WERI-Rb-1 (cell line): ENCODE data around the gene NKX3-2.
"Not testable (repeated sequence)": the region's sequence is repeated elsewhere in the genome, so short reads cannot be mapped to it uniquely, and the experiment has no call there.

Source experiments
- DNase-seq: peaks from one replicate; pipeline ENCODE4 v3.0.0-alpha.2; 2020
- H3K27ac ChIP-seq: fragments of 250-450 bp; sonication (Bioruptor Pico); 2 replicates; pipeline ENCODE4 v1.5.1; 2020; ENCODE audit warnings: mild to moderate bottlenecking, moderate library complexity
- H3K27me3 ChIP-seq: fragments of 250-450 bp; sonication (Bioruptor Pico); 2 replicates; pipeline ENCODE4 v1.5.1; 2021; ENCODE audit warnings: mild to moderate bottlenecking, low read depth, moderate library complexity; ENCODE audit not compliant: insufficient read depth, severe bottlenecking
- H3K36me3 ChIP-seq: fragments of 250-450 bp; sonication (Bioruptor Pico); 2 replicates; pipeline ENCODE4 v1.5.1; 2020; ENCODE audit warnings: mild to moderate bottlenecking, moderate library complexity
- H3K4me3 ChIP-seq: 2 replicates; pipeline ENCODE4 v1.5.1; 2011; ENCODE audit warnings: low read depth, mild to moderate bottlenecking, control low read depth, low read length
- H3K9me3 ChIP-seq: fragments of 250-450 bp; sonication (Bioruptor Pico); 2 replicates; pipeline ENCODE4 v1.5.1; 2021; ENCODE audit warnings: mild to moderate bottlenecking, moderate library complexity; ENCODE audit not compliant: severe bottlenecking
- TF ChIP-seq, protein P1 (sequence below): IDR thresholded peaks from 2 replicates; pipeline ENCODE4 v1.5.1; 2011; ENCODE audit warnings: low read depth, mild to moderate bottlenecking, control low read depth, inconsistent platforms, low read length

The NKX3-2 gene

GRCh38 chr4:13577660-13578059, 33.4 kb upstream of the NKX3-2 start:
- DNase-seq, result no peak
- H3K27ac ChIP-seq, result no peak overlapping the region
- H3K27me3 ChIP-seq, result no peaks in the 10 kb centered on the region
- no peaks in the 10 kb centered on the region for H3K9me3 ChIP-seq
- peaks cover 77% of the 10 kb centered on the region for H3K36me3 ChIP-seq
- TF ChIP-seq, protein P1, sequence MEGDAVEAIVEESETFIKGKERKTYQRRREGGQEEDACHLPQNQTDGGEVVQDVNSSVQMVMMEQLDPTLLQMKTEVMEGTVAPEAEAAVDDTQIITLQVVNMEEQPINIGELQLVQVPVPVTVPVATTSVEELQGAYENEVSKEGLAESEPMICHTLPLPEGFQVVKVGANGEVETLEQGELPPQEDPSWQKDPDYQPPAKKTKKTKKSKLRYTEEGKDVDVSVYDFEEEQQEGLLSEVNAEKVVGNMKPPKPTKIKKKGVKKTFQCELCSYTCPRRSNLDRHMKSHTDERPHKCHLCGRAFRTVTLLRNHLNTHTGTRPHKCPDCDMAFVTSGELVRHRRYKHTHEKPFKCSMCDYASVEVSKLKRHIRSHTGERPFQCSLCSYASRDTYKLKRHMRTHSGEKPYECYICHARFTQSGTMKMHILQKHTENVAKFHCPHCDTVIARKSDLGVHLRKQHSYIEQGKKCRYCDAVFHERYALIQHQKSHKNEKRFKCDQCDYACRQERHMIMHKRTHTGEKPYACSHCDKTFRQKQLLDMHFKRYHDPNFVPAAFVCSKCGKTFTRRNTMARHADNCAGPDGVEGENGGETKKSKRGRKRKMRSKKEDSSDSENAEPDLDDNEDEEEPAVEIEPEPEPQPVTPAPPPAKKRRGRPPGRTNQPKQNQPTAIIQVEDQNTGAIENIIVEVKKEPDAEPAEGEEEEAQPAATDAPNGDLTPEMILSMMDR, result no peak
- no peak overlapping the region for H3K4me3 ChIP-seq

- peaks cover 68% of the 10 kb centered on the region for H3K36me3 ChIP-seq
- H3K27me3 ChIP-seq, result no peaks in the 10 kb centered on the region
- no peak overlapping the region for H3K27ac ChIP-seq
- no peak overlapping the region for H3K4me3 ChIP-seq
- DNase-seq, result no peak
- H3K9me3 ChIP-seq, result no peaks in the 10 kb centered on the region
- TF ChIP-seq, protein P1, result no peak
Observed at GRCh38 chr4:13570916-13571315, 26.6 kb upstream of the NKX3-2 start.

GRCh38 chr4:13567125-13567524, 22.8 kb upstream of the NKX3-2 start:
- no peak for DNase-seq
- Histone ChIP-seq H3K4me3 (no peak overlapping the region), H3K9me3 (no peaks in the 10 kb centered on the region), H3K36me3 (peaks cover 42% of the 10 kb centered on the region), H3K27me3 (no peaks in the 10 kb centered on the region), H3K27ac (no peak overlapping the region)
- TF ChIP-seq, protein P1, result no peak

DNA sequence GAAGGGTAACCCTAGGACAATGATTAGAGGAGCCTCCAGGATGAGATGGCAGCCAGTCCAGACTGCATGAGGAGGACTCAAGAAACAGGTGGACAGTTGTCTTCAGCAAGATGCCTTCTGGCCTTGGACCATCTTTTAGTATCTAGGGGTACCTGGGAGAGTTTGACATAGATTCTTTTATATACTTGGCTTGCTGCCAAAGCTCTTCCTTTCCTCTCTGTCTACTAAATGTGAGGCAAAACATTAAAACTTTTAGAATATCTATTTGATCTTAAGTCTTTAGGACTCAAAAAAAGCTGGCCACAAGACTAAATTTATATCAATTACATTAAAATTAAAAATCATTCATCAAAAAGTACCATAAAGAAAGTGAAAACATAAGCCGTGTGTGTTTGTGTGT, 18.6 kb upstream of the NKX3-2 start:
- Histone ChIP-seq H3K27me3 (no peaks in the 10 kb centered on the region), H3K9me3 (no peaks in the 10 kb centered on the region), H3K4me3 (no peak overlapping the region), H3K27ac (no peak overlapping the region), H3K36me3 (peaks cover 4% of the 10 kb centered on the region; the same call in 1 of the 2 replicates)
- TF ChIP-seq, protein P1, result no peak
- DNase-seq, result no peak

- Histone ChIP-seq H3K36me3 (no peaks in the 10 kb centered on the region), H3K27ac (no peak overlapping the region), H3K9me3 (no peaks in the 10 kb centered on the region), H3K4me3 (no peak overlapping the region), H3K27me3 (no peaks in the 10 kb centered on the region)
- no peak for DNase-seq
- TF ChIP-seq, protein P1, result no peak
Observed at GRCh38 chr4:13561673-13562072, 17.4 kb upstream of the NKX3-2 start.

GRCh38 chr4:13560111-13560510, 15.8 kb upstream of the NKX3-2 start:
- H3K27me3 ChIP-seq, H3K27ac ChIP-seq, H3K36me3 ChIP-seq, H3K4me3 ChIP-seq, H3K9me3 ChIP-seq, DNase-seq: not testable (repeated sequence)
